ENCODE results near the gene DOCK1.

Gene DOCK1

GRCh38 chr10:127325506-127325905 lies 420.3 kb downstream of the DOCK1 start:
- Histone ChIP-seq H3K4me3 (ENCODE audit: low read length) (no peak overlapping the region), H3K4me1 (ENCODE audit: control insufficient read depth, insufficient read depth, low read length) (no peaks in the 10 kb centered on the region), H3K27me3 (ENCODE audit: control insufficient read depth, insufficient read depth, low read length) (no peaks in the 10 kb centered on the region), H3K9ac (ENCODE audit: low read length) (no peak overlapping the region), H3K27ac (ENCODE audit: low read depth, low read length) (no peak overlapping the region), H3K36me3 (ENCODE audit: control insufficient read depth, insufficient read depth, low read length) (no peaks in the 10 kb centered on the region)

DNA sequence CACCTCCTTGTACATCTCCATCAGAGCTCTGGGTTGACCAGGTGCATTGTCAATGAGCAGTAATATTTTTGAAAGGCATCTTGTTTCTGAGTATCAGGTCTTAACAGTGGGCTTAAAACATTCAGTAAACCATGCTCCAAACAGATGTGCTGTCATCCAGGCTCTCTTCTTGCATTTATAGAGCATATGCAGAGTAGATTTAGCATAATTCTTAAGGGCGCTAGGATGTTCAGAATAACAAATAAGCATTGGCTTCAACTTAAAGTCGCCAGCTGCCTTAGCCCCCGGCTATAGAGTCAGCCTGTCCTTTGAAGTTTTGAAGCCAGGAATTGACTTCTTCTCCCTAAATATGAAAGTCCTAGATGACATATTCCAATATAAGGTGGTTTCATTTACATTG lies 421.7 kb downstream of the DOCK1 start:
- H3K4me1 ChIP-seq (ENCODE audit: control insufficient read depth, insufficient read depth, low read length), result no peaks in the 10 kb centered on the region
- H3K27me3 ChIP-seq (ENCODE audit: control insufficient read depth, insufficient read depth, low read length), result no peaks in the 10 kb centered on the region
- no peaks in the 10 kb centered on the region for H3K36me3 ChIP-seq (ENCODE audit: control insufficient read depth, insufficient read depth, low read length)
- no peak overlapping the region for H3K9ac ChIP-seq (ENCODE audit: low read length)
- no peak overlapping the region for H3K4me3 ChIP-seq (ENCODE audit: low read length)
- H3K27ac ChIP-seq (ENCODE audit: low read depth, low read length), result no peak overlapping the region

DNA sequence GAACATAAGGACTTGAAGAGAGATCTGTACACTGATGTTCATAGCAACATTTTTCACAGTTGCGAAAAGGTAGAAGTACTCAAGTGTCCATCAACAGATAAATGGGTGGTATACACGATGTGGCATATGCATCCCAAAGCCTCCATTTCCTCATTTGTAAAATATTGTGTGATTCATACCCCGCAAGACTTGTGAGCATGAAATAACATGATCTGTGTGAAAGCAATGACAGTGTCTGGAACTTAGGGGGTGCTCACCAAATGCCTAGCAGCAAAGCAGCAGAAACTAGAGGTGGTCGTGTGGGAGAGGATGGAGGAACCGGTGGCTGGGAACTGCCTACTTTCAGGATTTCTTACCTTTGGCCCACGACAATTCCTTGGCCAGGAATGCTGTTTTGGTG lies 426.5 kb downstream of the DOCK1 start:
- Histone ChIP-seq H3K27me3 (ENCODE audit: control insufficient read depth, insufficient read depth, low read length) (no peaks in the 10 kb centered on the region), H3K4me1 (ENCODE audit: control insufficient read depth, insufficient read depth, low read length) (no peaks in the 10 kb centered on the region), H3K27ac (ENCODE audit: low read depth, low read length) (no peak overlapping the region), H3K9ac (ENCODE audit: low read length) (no peak overlapping the region), H3K4me3 (ENCODE audit: low read length) (no peak overlapping the region), H3K36me3 (ENCODE audit: control insufficient read depth, insufficient read depth, low read length) (no peaks in the 10 kb centered on the region)

GRCh38 chr10:127332631-127333030 lies 427.4 kb downstream of the DOCK1 start:
- H3K27ac ChIP-seq (ENCODE audit: low read depth, low read length), result no peak overlapping the region
- H3K36me3 ChIP-seq (ENCODE audit: control insufficient read depth, insufficient read depth, low read length), result no peaks in the 10 kb centered on the region
- no peak overlapping the region for H3K4me3 ChIP-seq (ENCODE audit: low read length)
- no peak overlapping the region for H3K9ac ChIP-seq (ENCODE audit: low read length)
- no peaks in the 10 kb centered on the region for H3K4me1 ChIP-seq (ENCODE audit: control insufficient read depth, insufficient read depth, low read length)
- H3K27me3 ChIP-seq (ENCODE audit: control insufficient read depth, insufficient read depth, low read length), result no peaks in the 10 kb centered on the region

DNA sequence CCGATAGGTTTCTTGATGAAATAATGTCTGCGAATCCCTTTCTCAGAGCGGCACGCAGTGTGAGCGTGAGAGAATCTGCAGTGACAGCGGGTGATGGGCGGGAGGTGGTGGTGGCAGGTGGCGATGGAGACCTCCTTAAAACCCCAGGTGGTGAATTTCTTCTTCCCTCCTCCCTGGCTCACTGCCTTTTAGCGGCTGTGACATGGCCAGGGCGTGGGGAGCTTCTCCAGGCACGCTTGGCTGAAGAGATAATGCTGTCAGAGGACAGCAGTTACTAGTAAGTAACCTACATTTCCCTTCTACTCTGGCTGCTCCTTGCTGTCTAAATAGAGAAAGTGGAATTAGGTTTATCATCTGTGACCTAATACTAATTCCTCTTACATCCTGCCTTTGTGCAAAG lies 432.6 kb downstream of the DOCK1 start:
- no peaks in the 10 kb centered on the region for H3K4me1 ChIP-seq (ENCODE audit: control insufficient read depth, insufficient read depth, low read length)
- H3K4me3 ChIP-seq (ENCODE audit: low read length), result no peak overlapping the region
- H3K27ac ChIP-seq (ENCODE audit: low read depth, low read length), result no peak overlapping the region
- no peaks in the 10 kb centered on the region for H3K36me3 ChIP-seq (ENCODE audit: control insufficient read depth, insufficient read depth, low read length)
- no peaks in the 10 kb centered on the region for H3K27me3 ChIP-seq (ENCODE audit: control insufficient read depth, insufficient read depth, low read length)
- no peak overlapping the region for H3K9ac ChIP-seq (ENCODE audit: low read length)

DNA sequence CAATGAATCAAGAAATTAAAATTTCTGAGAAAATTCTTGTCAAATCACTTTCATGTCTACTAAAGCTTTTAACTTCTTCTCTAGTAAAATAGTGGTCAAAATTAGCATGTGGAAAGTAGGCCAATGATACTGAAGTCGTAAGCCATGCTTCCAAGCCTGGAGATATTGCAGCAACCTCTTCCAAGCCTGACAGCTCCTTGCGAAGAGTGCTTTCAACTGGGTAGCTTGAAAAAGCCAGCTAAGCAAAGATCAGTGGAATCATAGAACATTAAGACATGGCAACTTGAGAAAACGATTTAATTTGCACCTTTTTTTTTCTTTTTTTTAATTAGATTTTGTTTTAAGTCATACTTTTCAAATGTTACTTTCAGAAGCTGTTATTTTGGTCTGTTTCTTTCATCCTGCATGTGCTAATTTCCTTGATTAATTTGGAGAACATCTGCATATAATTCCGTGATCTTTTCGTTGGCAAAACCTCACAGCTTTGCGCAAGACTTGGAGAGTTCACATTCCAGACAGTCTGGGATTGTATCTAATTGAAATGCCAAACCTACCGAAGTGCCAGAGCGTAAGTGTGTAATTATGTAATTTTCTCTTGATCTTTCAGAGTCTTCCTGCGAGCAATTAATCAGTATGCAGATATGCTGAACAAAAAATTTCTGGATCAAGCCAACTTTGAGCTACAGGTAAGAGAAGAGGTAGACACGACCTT lies 433.3 kb downstream of the DOCK1 start:
- no peak overlapping the region for H3K27ac ChIP-seq (ENCODE audit: low read depth, low read length)
- H3K9ac ChIP-seq (ENCODE audit: low read length), result no peak overlapping the region
- no peaks in the 10 kb centered on the region for H3K36me3 ChIP-seq (ENCODE audit: control insufficient read depth, insufficient read depth, low read length)
- H3K27me3 ChIP-seq (ENCODE audit: control insufficient read depth, insufficient read depth, low read length), result no peaks in the 10 kb centered on the region
- H3K4me3 ChIP-seq (ENCODE audit: low read length), result no peak overlapping the region
- no peaks in the 10 kb centered on the region for H3K4me1 ChIP-seq (ENCODE audit: control insufficient read depth, insufficient read depth, low read length)

DNA sequence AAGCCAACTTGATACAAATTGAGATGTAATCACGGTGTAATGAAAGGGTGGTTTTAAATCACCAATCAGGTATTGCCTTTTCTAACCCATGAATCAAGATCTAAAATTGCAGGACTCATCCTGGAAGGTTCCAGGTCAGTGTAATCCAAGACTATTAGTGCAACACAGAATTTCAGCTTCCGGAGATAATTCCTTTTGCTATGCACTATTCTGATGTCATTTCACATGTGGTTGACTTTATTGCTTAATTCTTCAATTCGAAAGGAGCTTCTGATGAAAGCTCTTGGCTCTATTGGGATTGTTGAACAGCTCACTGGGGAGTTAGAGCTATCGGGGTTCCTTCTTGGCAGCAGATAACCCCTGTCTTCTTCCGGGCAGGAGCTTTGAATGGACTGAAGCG lies 438.6 kb downstream of the DOCK1 start:
- Histone ChIP-seq H3K27me3 (ENCODE audit: control insufficient read depth, insufficient read depth, low read length) (no peaks in the 10 kb centered on the region), H3K4me1 (ENCODE audit: control insufficient read depth, insufficient read depth, low read length) (no peaks in the 10 kb centered on the region), H3K4me3 (ENCODE audit: low read length) (no peak overlapping the region), H3K9ac (ENCODE audit: low read length) (no peak overlapping the region), H3K36me3 (ENCODE audit: control insufficient read depth, insufficient read depth, low read length) (peaks cover 6% of the 10 kb centered on the region), H3K27ac (ENCODE audit: low read depth, low read length) (no peak overlapping the region)

DNA sequence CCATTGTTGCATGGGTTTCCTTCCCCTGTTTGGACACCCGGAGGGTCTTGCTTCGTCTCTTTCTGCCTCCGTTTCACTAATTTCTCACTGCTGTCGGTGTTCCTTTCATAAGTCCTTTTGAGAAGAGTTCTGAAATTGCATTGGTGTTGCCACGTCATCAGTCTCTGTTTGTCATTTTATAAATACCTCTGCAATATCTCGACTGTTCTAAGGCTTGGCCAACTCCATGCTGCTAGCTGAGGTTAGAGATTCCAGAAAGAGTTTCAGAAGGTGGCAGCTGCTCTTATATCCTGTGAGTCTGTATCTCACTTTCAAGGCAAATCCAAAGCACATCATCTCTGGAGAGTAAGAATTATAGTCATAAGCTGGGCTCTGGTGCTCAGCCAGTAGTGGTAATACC lies 439.1 kb downstream of the DOCK1 start:
- no peak overlapping the region for H3K27ac ChIP-seq (ENCODE audit: low read depth, low read length)
- H3K4me1 ChIP-seq (ENCODE audit: control insufficient read depth, insufficient read depth, low read length), result no peaks in the 10 kb centered on the region
- no peak overlapping the region for H3K9ac ChIP-seq (ENCODE audit: low read length)
- no peak overlapping the region for H3K4me3 ChIP-seq (ENCODE audit: low read length)
- H3K27me3 ChIP-seq (ENCODE audit: control insufficient read depth, insufficient read depth, low read length), result no peaks in the 10 kb centered on the region
- H3K36me3 ChIP-seq (ENCODE audit: control insufficient read depth, insufficient read depth, low read length), result peaks cover 6% of the 10 kb centered on the region

GRCh38 chr10:127345231-127345965 lies 440.2 kb downstream of the DOCK1 start:
- peaks cover 6% of the 10 kb centered on the region for H3K36me3 ChIP-seq (ENCODE audit: control insufficient read depth, insufficient read depth, low read length)
- no peak overlapping the region for H3K27ac ChIP-seq (ENCODE audit: low read depth, low read length)
- no peak overlapping the region for H3K4me3 ChIP-seq (ENCODE audit: low read length)
- H3K4me1 ChIP-seq (ENCODE audit: control insufficient read depth, insufficient read depth, low read length), result no peaks in the 10 kb centered on the region
- no peaks in the 10 kb centered on the region for H3K27me3 ChIP-seq (ENCODE audit: control insufficient read depth, insufficient read depth, low read length)
- H3K9ac ChIP-seq (ENCODE audit: low read length), result no peak overlapping the region

- H3K27ac ChIP-seq (ENCODE audit: low read depth, low read length), result no peak overlapping the region
- H3K9ac ChIP-seq (ENCODE audit: low read length), result no peak overlapping the region
- H3K4me3 ChIP-seq (ENCODE audit: low read length), result no peak overlapping the region
- no peaks in the 10 kb centered on the region for H3K4me1 ChIP-seq (ENCODE audit: control insufficient read depth, insufficient read depth, low read length)
- H3K27me3 ChIP-seq (ENCODE audit: control insufficient read depth, insufficient read depth, low read length), result no peaks in the 10 kb centered on the region
- H3K36me3 ChIP-seq (ENCODE audit: control insufficient read depth, insufficient read depth, low read length), result peaks cover 6% of the 10 kb centered on the region
These were observed 441.4 kb downstream of the DOCK1 start for GRCh38 chr10:127346604-127347003.

GRCh38 chr10:127347202-127347959 lies 442.2 kb downstream of the DOCK1 start:
- H3K36me3 ChIP-seq (ENCODE audit: control insufficient read depth, insufficient read depth, low read length), result peaks cover 6% of the 10 kb centered on the region

DNA sequence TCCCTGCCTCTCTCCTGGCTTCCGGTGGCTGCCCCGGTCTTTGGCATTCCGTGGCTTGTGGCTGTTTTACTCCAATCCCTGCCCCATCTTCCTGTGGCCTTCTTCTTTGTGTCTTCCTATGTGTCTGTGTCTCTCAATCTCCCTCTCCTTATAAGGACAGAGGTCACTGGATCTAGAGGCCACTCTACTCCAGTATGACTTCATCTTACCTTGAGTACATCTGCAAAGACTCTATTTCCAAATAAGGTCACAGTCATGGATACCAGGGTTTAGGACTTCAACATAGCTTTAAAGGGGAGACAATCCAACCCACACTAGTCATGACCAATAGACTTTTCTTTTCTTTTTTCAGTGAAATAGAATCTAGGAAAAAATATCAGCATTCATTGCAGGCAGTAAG lies 444.5 kb downstream of the DOCK1 start:
- Histone ChIP-seq H3K4me3 (ENCODE audit: low read length) (no peak overlapping the region), H3K27ac (ENCODE audit: low read depth, low read length) (no peak overlapping the region), H3K4me1 (ENCODE audit: control insufficient read depth, insufficient read depth, low read length) (no peaks in the 10 kb centered on the region), H3K9ac (ENCODE audit: low read length) (no peak overlapping the region), H3K27me3 (ENCODE audit: control insufficient read depth, insufficient read depth, low read length) (no peaks in the 10 kb centered on the region), H3K36me3 (ENCODE audit: control insufficient read depth, insufficient read depth, low read length) (peaks cover 2% of the 10 kb centered on the region)

More at GRCh38 chr10:127347202-127347959, 442.2 kb downstream of the DOCK1 start:
- H3K4me3 ChIP-seq (ENCODE audit: low read length), result no peak overlapping the region
- no peak overlapping the region for H3K9ac ChIP-seq (ENCODE audit: low read length)
- no peaks in the 10 kb centered on the region for H3K27me3 ChIP-seq (ENCODE audit: control insufficient read depth, insufficient read depth, low read length)
- H3K27ac ChIP-seq (ENCODE audit: low read depth, low read length), result no peak overlapping the region
- no peaks in the 10 kb centered on the region for H3K4me1 ChIP-seq (ENCODE audit: control insufficient read depth, insufficient read depth, low read length)
